Kidney epithelial cell (primary cell): ENCODE results near the gene FTH1. TPM values are rescaled to one million over a fixed set of nuclear protein-coding genes. Genes with fewer than 3 reads are reported as not detected.

ENCODE experiments used
- DNase-seq: peaks from one replicate; pipeline ENCODE4 v3.0.0-alpha.2; 2010; ENCODE audit warnings: low read depth
- H3K27me3 ChIP-seq: 2 replicates; pipeline ENCODE4 v1.6.0; 2011; ENCODE audit warnings: low read length; ENCODE audit not compliant: control insufficient read depth, insufficient read depth
- H3K36me3 ChIP-seq: 2 replicates; pipeline ENCODE4 v1.5.1; 2011; ENCODE audit warnings: low read length; ENCODE audit not compliant: control insufficient read depth, insufficient read depth
- H3K4me3 ChIP-seq: 2 replicates; pipeline ENCODE4 v1.5.1; 2011; ENCODE audit warnings: low read depth, mild to moderate bottlenecking, control low read depth, low read length
- total RNA-seq: library from RNA; depleted of rRNA; stranded (reverse); fragments of >200 nt; gene quantifications from 2 replicates; pipeline ENCODE4 v1.2.3, GENCODE V29; 2015
- TF ChIP-seq, protein P1 (sequence below): IDR thresholded peaks from 2 replicates; pipeline ENCODE4 v1.5.1; 2011; ENCODE audit warnings: mild to moderate bottlenecking, moderate library complexity, low read length, control low read depth, inconsistent platforms; ENCODE audit not compliant: insufficient read depth, poor library complexity, severe bottlenecking

The FTH1 gene
- total RNA-seq, 1 donor from 2014 or later, result 2,225 TPM

GRCh38 chr11:62000539-62001446, 33.4 kb upstream of the FTH1 start:
- DNase-seq, result no peak
- TF ChIP-seq, protein P1, sequence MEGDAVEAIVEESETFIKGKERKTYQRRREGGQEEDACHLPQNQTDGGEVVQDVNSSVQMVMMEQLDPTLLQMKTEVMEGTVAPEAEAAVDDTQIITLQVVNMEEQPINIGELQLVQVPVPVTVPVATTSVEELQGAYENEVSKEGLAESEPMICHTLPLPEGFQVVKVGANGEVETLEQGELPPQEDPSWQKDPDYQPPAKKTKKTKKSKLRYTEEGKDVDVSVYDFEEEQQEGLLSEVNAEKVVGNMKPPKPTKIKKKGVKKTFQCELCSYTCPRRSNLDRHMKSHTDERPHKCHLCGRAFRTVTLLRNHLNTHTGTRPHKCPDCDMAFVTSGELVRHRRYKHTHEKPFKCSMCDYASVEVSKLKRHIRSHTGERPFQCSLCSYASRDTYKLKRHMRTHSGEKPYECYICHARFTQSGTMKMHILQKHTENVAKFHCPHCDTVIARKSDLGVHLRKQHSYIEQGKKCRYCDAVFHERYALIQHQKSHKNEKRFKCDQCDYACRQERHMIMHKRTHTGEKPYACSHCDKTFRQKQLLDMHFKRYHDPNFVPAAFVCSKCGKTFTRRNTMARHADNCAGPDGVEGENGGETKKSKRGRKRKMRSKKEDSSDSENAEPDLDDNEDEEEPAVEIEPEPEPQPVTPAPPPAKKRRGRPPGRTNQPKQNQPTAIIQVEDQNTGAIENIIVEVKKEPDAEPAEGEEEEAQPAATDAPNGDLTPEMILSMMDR, result no peak
- no peaks in the 10 kb centered on the region for H3K27me3 ChIP-seq
- H3K36me3 ChIP-seq, result no peaks in the 10 kb centered on the region
- no peak overlapping the region for H3K4me3 ChIP-seq

DNA sequence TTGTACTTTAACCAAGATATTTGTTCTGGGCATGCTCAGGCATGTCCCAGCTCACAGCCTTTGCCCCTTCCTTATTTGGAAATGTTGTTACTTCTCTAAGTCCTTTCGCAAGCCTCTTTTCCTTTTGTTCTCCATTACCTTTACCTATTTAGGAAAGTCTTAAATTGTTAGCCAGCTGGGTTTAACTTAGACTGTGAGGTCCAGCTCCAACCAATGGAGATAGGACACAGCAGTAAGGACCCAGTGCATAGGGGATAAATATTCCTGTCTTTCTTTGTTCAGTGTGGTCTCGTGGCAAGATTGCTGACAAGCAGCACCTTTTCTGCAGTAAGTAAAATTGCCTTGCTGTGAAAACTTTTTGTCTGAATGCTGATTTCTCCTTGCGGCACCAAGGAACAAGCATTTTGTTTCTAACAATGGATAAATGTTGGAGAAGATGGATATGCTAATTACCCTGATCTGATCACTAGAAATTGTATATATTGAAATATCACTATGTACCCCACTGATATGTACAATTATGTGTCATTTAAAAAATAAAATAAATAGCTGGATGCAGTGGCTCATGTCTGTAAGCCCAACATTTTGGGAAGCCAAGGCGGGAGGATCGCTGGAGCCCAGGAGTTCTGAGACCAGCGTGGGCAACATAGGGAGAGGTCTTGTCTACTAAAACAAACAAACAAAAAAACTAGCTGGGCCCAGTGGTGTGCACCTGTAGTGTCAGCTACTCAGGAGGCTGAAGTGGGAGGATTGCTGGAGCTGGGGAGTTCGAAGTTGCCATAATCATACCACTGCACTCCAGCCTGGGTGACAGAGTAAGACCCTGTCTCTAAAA, 31.9 kb upstream of the FTH1 start:
- Histone ChIP-seq H3K36me3 (no peaks in the 10 kb centered on the region), H3K27me3 (no peaks in the 10 kb centered on the region), H3K4me3 (no peak overlapping the region)
- TF ChIP-seq, protein P1, result no peak
- DNase-seq, result no peak

- no peaks in the 10 kb centered on the region for H3K36me3 ChIP-seq
- H3K27me3 ChIP-seq, result no peaks in the 10 kb centered on the region
- DNase-seq, result no peak
- H3K4me3 ChIP-seq, result no peak overlapping the region
- TF ChIP-seq, protein P1, result no peak
Measured at GRCh38 chr11:61996933-61997332, 29.5 kb upstream of the FTH1 start.

- Histone ChIP-seq H3K36me3 (no peaks in the 10 kb centered on the region), H3K27me3 (no peaks in the 10 kb centered on the region), H3K4me3 (no peak overlapping the region)
- TF ChIP-seq, protein P1, result no peak
- no peak for DNase-seq
Measured at GRCh38 chr11:61994981-61995380, 27.5 kb upstream of the FTH1 start.

DNA sequence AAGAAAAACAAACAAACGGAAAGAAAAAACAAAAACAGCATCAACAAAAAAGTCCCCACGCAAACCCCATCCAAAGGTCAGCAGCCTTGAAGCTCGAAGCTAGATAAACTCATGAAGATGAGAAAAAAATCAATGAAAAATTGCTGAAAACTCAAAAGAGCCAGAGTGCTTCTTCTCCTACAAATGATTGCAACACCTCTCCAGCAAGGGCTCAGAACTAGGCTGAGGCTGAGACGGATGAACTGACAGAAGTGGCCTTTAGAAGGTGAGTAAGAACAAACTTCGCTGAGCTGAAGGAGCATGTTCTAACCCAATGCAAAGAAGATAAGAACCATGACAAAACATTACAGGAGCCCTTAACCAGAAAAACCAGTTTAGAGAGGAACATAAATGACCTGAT, 18.4 kb upstream of the FTH1 start:
- DNase-seq, result no peak
- Histone ChIP-seq H3K4me3 (no peak overlapping the region), H3K36me3 (no peaks in the 10 kb centered on the region), H3K27me3 (no peaks in the 10 kb centered on the region)
- TF ChIP-seq, protein P1, result no peak
